Spinal cord (tissue), 10 donors: Measurements from ENCODE around the gene PRELID2. TPM values are rescaled to one million over a fixed set of nuclear protein-coding genes. Genes with fewer than 3 reads are reported as not detected.

Experiments
- DNase-seq, 6 donors: peaks; one replicate each; pipeline versions ENCODE4 v3.0.0 to v3.0.0-alpha.2; 2013 to 2015; ENCODE audit warnings: low spot score in 6 of 6, low read depth in 4 of 6
- H3K27ac ChIP-seq: one replicate; pipeline ENCODE4 v1.5.1; 2013; ENCODE audit warnings: low read depth, low read length, control low read depth
- H3K27me3 ChIP-seq: one replicate; pipeline ENCODE4 v1.6.1; 2013; ENCODE audit warnings: low read length; ENCODE audit not compliant: control insufficient read depth, insufficient read depth
- H3K36me3 ChIP-seq: one replicate; pipeline ENCODE4 v1.6.1; 2013; ENCODE audit warnings: low read length; ENCODE audit not compliant: control insufficient read depth, insufficient read depth
- H3K4me1 ChIP-seq: one replicate; pipeline ENCODE4 v1.6.1; 2013; ENCODE audit warnings: low read length; ENCODE audit not compliant: control insufficient read depth, insufficient read depth
- H3K4me3 ChIP-seq: one replicate; pipeline ENCODE4 v1.5.1; 2013; ENCODE audit warnings: low read depth, low read length, control low read depth
- H3K9me3 ChIP-seq: one replicate; pipeline ENCODE4 v1.6.1; 2013; ENCODE audit warnings: low read length; ENCODE audit not compliant: control insufficient read depth, insufficient read depth
- WGBS: methylation state at CpG from one replicate; pipeline ENCODE4 v1.1.5; 2013; ENCODE audit warnings: missing lambda C conversion rate; ENCODE audit not compliant: insufficient coverage; 5-methylcytosine and 5-hydroxymethylcytosine counted together
- polyA plus RNA-seq, 2 donors: library from polyadenylated mRNA; unstranded; fragments of 120-200 nt; gene quantifications; one replicate each; pipeline ENCODE4 v1.2.1, GENCODE V29; 2013; ENCODE audit not compliant: insufficient read length in 2 of 2
- total RNA-seq, 2 donors: library from RNA; depleted of rRNA in 1 of 2; stranded (reverse); fragments of 120-200 nt in 1 of 2; fragments of >200 nt in 1 of 2; gene quantifications; one replicate each; pipeline versions ENCODE4 v1.2.3 to v1.2.4, GENCODE V29; 2013 to 2014
- donor health status: healthy.

PRELID2 gene
- total and polyA plus RNA-seq, 4 donors: 2.7 to 27.2 (median 11.1) TPM

DNA sequence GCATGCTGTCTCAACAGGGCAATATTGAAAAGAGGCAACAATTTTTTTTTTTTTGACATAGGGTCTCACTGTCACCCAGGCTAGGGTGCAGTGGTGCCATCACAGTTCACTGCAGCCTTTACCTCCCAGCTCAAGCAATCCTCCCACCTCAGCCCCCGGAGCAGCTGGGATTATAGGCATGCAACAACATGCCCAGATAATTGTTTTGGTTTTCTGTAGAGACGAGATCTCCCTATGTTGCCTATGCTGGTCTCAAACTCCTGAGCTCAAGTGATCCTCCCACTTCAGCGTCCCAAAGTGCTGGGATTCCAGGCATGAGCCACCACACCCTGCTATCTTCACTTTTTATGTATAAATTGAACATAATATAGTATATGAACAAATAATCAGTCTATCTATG, 47.6 kb downstream of the PRELID2 start:
- Histone ChIP-seq H3K36me3 (no peaks in the 10 kb centered on the region), H3K4me3 (no peak overlapping the region), H3K27me3 (no peaks in the 10 kb centered on the region), H3K9me3 (peaks cover 2% of the 10 kb centered on the region), H3K4me1 (no peaks in the 10 kb centered on the region), H3K27ac (no peak overlapping the region)
- WGBS: no CpG with 5 or more reads among the region's 3 CpGs
- no peak for DNase-seq

DNA sequence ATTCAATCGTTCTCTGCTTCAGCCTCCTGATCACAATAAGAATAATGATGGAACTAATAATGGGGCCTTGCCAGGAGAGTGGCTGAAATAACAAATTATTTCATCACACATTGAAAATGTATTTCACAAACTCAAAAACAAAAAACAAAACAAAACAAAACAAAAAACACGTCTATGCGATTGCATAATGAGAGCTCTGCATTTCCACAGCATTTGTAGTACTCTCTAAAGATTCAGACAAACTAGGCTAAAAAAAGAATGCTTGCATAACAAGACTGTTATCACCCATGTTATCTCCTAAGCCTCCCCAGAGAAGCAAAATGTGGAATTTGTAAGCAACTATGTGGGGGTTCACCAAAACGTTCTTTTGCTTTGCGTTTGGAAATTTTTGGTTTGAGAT, 48.1 kb downstream of the PRELID2 start:
- H3K27ac ChIP-seq: no peak overlapping the region
- H3K4me3 ChIP-seq: no peak overlapping the region
- H3K36me3 ChIP-seq: no peaks in the 10 kb centered on the region
- H3K27me3 ChIP-seq: no peaks in the 10 kb centered on the region
- H3K4me1 ChIP-seq: no peaks in the 10 kb centered on the region
- 83% methylated on average over 4 of the region's 5 CpGs for WGBS
- no peak for DNase-seq
- peaks cover 2% of the 10 kb centered on the region for H3K9me3 ChIP-seq

DNA sequence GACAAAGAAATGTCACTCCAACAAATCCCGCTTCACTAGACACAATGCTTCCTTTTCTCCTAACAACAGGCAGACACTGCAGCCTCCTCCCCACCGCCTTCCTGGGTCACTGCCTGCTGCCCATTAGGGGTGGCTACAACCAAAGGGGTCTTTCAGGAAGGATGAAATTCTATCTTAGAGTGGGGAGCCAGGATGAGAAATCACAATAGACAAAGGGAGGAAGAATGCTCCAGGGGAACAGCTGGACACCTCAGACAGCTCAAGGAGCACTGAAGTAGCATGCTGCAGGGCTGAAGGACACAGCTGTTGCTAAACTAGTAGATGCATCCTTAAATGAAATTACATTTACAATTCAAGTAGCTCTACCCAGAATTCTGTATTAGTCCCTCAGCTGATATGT, 54.2 kb downstream of the PRELID2 start:
- Histone ChIP-seq H3K27me3 (no peaks in the 10 kb centered on the region), H3K27ac (no peak overlapping the region), H3K36me3 (peaks cover 3% of the 10 kb centered on the region), H3K4me1 (no peaks in the 10 kb centered on the region), H3K9me3 (peaks cover 2% of the 10 kb centered on the region), H3K4me3 (no peak overlapping the region)
- 57% methylated on average over 1 of the region's 2 CpGs for WGBS
- DNase-seq: no peak

DNA sequence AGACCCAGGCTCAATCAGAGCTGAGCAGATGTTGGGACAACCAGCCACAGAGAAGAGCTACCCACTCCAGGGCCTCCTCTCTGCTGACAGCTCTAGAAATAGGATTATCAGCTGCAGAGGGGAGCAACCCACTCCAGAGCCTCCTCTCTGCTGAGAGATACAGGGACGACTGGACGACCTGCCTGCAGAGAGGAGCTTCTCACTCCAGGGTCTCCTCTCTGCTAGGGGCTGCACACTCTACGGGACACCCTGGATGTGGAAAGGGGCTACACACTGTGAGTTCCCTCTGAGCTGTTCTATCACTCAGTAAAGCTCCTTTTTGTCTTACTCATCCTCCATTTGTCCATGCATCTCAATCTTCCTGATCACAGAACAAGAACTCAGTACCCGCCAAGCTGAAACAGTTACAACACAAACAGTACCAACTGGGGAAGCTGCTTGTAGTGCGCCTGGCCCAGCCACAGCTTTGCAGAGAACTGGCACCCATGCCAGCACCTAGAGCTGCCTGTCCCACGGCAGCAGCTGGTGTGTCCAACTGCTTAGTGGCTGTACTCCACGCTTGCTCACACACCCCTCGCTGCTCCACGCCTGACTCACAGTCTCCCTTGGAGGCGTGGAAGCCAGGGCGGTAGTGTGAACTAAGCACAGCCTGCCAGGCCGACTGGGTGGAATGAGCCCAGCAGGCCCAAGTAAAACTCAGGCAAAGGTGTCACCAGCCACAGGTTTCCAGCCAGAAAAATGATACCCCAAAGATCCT, 56.8 kb downstream of the PRELID2 start:
- peaks cover 3% of the 10 kb centered on the region for H3K36me3 ChIP-seq
- no peaks in the 10 kb centered on the region for H3K9me3 ChIP-seq
- WGBS: 97% methylated on average over 11 of the region's 12 CpGs
- H3K4me3 ChIP-seq: no peak overlapping the region
- no peaks in the 10 kb centered on the region for H3K27me3 ChIP-seq
- DNase-seq: peak in 1 of 6 donors; percentile 27
- no peak overlapping the region for H3K27ac ChIP-seq
- H3K4me1 ChIP-seq: no peaks in the 10 kb centered on the region

DNA sequence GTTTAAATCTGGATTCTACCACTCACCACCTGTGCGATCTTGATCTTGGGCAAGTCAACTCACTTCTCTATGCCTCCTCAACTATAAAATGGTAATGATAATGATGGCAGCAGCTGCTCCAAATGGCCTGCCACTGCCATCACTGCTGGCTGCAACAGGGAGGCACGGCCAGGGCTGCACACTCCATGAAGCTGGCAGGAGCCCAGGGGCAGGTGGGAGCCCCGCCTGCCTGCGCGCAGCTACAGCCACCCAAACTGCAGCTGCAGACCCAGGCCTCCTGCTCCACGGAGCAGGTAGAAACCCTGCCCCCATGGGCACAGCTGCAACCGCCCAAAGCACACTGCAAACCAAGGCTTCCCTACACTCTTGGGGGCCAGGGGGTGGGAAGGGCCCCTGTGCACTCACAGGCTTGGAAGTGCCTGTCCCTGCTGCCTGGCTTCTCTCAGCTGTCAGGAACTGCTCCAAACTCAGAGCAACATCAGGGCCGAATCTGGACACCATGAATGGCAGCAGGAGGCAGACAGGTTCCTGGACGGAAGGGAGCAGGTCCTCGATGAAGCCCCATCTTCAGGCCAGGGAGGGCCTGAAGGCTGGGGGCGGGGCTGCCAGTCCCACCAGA, 57.6 kb downstream of the PRELID2 start:
- 89% methylated on average over 10 of the region's 11 CpGs for WGBS
- Histone ChIP-seq H3K4me1 (no peaks in the 10 kb centered on the region), H3K36me3 (peaks cover 3% of the 10 kb centered on the region), H3K27me3 (no peaks in the 10 kb centered on the region), H3K9me3 (no peaks in the 10 kb centered on the region), H3K4me3 (no peak overlapping the region), H3K27ac (no peak overlapping the region)
- DNase-seq: no peak

DNA sequence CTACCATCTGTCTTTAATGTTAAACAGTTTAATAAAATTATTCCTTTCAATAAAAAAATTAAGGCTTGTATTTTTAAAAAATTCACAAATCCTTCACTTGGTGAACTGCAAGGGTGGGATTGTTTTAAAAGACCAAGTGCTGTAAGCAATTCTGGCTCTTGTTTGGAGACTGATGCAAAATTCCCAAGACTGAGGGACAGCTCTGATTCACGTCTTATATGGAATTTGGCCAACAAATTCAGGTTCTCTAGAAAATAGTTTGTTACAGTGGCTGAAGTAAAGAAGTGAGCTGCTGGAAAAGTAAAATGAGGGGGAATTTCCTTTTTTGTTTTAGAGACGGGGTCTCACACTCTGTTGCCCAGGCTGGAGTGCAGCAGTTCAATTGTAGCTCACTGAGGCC, 58.3 kb downstream of the PRELID2 start:
- peaks cover 3% of the 10 kb centered on the region for H3K36me3 ChIP-seq
- H3K27me3 ChIP-seq: no peaks in the 10 kb centered on the region
- no peak overlapping the region for H3K27ac ChIP-seq
- H3K4me1 ChIP-seq: no peaks in the 10 kb centered on the region
- no peaks in the 10 kb centered on the region for H3K9me3 ChIP-seq
- no peak overlapping the region for H3K4me3 ChIP-seq
- 63% methylated on average over 2 of the region's 2 CpGs for WGBS
- DNase-seq: no peak

DNA sequence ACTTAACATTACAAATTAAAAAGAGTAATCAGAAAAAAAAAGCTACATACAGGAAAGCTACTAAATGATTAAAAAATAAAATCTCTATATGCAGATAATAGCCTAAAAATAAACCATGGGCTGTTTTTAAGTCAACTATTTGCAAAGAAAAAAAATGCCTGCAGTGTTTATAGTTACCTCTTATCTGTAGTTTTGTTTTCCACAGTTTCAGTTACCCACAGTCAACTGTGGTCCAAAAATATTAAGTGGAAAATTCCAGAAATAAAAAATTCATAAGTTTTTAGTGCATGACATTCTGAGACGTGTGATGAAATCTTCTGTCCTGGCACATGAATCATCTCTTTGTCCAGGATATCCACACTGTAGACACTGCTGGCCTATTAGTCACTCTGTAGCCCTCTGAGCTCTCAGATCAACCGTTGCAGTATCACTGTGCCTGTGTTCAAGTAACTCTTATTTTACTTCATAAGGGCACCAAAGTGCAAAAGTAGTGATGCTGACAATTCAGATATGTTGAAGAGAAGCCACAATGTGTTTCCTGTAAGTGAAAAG, 59.2 kb downstream of the PRELID2 start:
- Histone ChIP-seq H3K36me3 (peaks cover 3% of the 10 kb centered on the region), H3K4me1 (no peaks in the 10 kb centered on the region), H3K27me3 (no peaks in the 10 kb centered on the region), H3K9me3 (no peaks in the 10 kb centered on the region), H3K4me3 (no peak overlapping the region), H3K27ac (no peak overlapping the region)
- 100% methylated on average over 1 of the region's 2 CpGs for WGBS
- no peak for DNase-seq

DNA sequence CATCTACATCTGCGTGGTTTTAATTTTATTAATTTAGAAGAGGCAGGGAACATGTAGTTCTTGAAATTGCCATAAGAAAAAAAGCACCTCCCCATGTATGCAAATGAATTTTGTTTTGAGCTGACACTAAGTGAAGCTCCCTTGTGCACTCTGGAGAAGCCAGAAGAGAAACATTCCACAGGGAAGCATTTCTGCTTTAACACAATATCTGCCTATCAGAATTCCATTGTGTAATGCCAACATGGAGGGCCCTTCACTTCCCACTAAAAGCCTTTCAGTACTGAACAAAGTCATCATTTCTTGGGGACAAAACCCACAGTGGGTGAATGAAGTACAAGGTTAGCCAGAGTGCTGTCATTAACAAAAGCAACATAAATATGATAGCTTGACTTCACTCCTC, 59.7 kb downstream of the PRELID2 start:
- DNase-seq: no peak
- Histone ChIP-seq H3K36me3 (peaks cover 3% of the 10 kb centered on the region), H3K4me3 (no peak overlapping the region), H3K27ac (no peak overlapping the region), H3K9me3 (no peaks in the 10 kb centered on the region), H3K4me1 (no peaks in the 10 kb centered on the region), H3K27me3 (no peaks in the 10 kb centered on the region)
- no CpG with 5 or more reads among the region's 1 CpG for WGBS

DNA sequence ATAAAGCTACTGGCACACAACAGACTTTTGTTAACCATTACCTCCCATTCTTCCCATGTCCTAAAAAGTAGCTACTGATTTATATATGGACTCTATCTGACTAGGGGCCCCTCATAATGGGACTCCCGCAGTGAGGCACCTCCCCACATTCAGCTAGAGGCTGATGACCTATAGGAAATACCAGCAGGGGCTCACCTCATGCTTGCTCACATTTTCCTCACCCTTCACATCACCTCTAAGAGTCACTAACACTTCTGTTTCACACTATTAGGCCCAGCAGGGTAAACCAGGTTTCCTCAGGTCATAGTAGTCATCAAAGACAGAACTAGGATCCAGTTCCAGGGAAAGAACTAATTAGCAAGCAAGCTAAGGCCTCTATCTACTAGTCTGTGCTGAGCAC, 60.7 kb downstream of the PRELID2 start:
- H3K27ac ChIP-seq: no peak overlapping the region
- H3K36me3 ChIP-seq: peaks cover 3% of the 10 kb centered on the region
- H3K4me3 ChIP-seq: no peak overlapping the region
- no peaks in the 10 kb centered on the region for H3K4me1 ChIP-seq
- DNase-seq: no peak
- no peaks in the 10 kb centered on the region for H3K27me3 ChIP-seq
- 57% methylated on average over 1 of the region's 1 CpG for WGBS
- no peaks in the 10 kb centered on the region for H3K9me3 ChIP-seq

DNA sequence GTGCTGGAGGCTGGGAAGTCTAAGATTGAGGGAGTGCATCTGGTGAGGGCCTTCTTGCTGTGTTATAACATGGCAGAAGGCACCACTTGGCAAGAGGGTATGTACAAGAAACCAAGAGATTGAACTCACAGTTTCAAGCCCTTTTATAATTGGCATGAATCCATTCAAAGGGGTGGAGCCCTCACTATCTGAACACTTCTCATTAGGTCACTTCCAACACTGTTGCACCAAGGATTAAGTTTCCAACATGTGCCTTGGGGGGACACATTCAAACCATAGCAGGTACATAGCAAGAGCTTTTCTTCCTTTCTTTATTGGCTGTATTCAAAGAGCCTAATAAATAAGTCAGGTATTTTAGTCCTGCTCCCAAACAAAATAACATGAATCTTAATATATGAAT, 62.7 kb downstream of the PRELID2 start:
- no peak for DNase-seq
- Histone ChIP-seq H3K4me3 (no peak overlapping the region), H3K27me3 (no peaks in the 10 kb centered on the region), H3K4me1 (no peaks in the 10 kb centered on the region), H3K27ac (no peak overlapping the region), H3K9me3 (no peaks in the 10 kb centered on the region), H3K36me3 (peaks cover 2% of the 10 kb centered on the region)
